GM12892 (cell line): ENCODE measurements around the gene KCNJ1.

Experiments
- POLR2A ChIP-seq: IDR thresholded peaks from 2 replicates; pipeline ENCODE4 v1.6.1; 2011; ENCODE audit warnings: low read depth, low read length, control low read depth
- POLR2AphosphoS5 ChIP-seq: IDR thresholded peaks from 2 replicates; pipeline ENCODE4 v1.6.1; 2011; ENCODE audit warnings: low read depth, low read length, control low read depth
- TAF1 ChIP-seq: IDR thresholded peaks from 2 replicates; pipeline ENCODE4 v1.6.1; 2011; ENCODE audit warnings: low read depth, mild to moderate bottlenecking, control low read depth, low read length, borderline replicate concordance

- no peak for TF ChIP-seq POLR2A
- no peak for TF ChIP-seq TAF1
- TF ChIP-seq POLR2AphosphoS5 = no peak
Observed at GRCh38 chr11:128881221-128881620, 14.1 kb upstream of the KCNJ1 start.
